Hepatocyte (in vitro differentiated cells): Measurements from ENCODE around the gene KIFC3. TPM values are rescaled to one million over a fixed set of nuclear protein-coding genes. Genes with fewer than 3 reads are reported as not detected.

Experiments used
- DNase-seq: peaks from one replicate; pipeline ENCODE4 v3.0.0-alpha.2; 2016; ENCODE audit warnings: low spot score
- H2AFZ ChIP-seq: fragments of 200-600 bp; sonication (generic); 2 replicates; pipeline ENCODE4 v1.6.0; 2016; ENCODE audit warnings: antibody characterized with exemption, mild to moderate bottlenecking
- H3K27ac ChIP-seq: fragments of 200-600 bp; sonication (generic); 2 replicates; pipeline ENCODE4 v1.5.1; 2016; ENCODE audit warnings: mild to moderate bottlenecking
- H3K27me3 ChIP-seq: fragments of 200-600 bp; sonication (generic); 2 replicates; pipeline ENCODE4 v1.6.1; 2016
- H3K36me3 ChIP-seq: fragments of 200-600 bp; sonication (generic); replicated peaks from 2 replicates; pipeline ENCODE4 v1.5.1; 2016; ENCODE audit warnings: low read depth; ENCODE audit not compliant: insufficient read depth
- H3K4me1 ChIP-seq: fragments of 200-600 bp; sonication (generic); 2 replicates; pipeline ENCODE4 v1.5.1; 2016; ENCODE audit warnings: mild to moderate bottlenecking, moderate library complexity; ENCODE audit not compliant: insufficient read depth
- H3K4me2 ChIP-seq: fragments of 200-600 bp; sonication (generic); 2 replicates; pipeline ENCODE4 v1.6.0; 2016
- H3K4me3 ChIP-seq: fragments of 200-600 bp; sonication (generic); 2 replicates; pipeline ENCODE4 v1.5.1; 2016; ENCODE audit warnings: mild to moderate bottlenecking
- H3K79me2 ChIP-seq: fragments of 200-600 bp; sonication (generic); 2 replicates; pipeline ENCODE4 v1.6.0; 2017; ENCODE audit warnings: mild to moderate bottlenecking
- H3K9me2 ChIP-seq: fragments of 200-600 bp; sonication (generic); replicated peaks from 2 replicates; pipeline ENCODE4 v1.6.0; 2017; ENCODE audit warnings: mild to moderate bottlenecking; ENCODE audit not compliant: insufficient read depth
- H3K9me3 ChIP-seq: fragments of 200-600 bp; sonication (generic); 2 replicates; pipeline ENCODE4 v1.5.1; 2016; ENCODE audit warnings: low read depth, mild to moderate bottlenecking
- H4K20me1 ChIP-seq: fragments of 200-600 bp; sonication (generic); 2 replicates; pipeline ENCODE4 v1.6.0; 2016; ENCODE audit warnings: mild to moderate bottlenecking; ENCODE audit not compliant: insufficient read depth, poor library complexity, severe bottlenecking
- EZH2 ChIP-seq: fragments of 200-600 bp; sonication (generic); IDR thresholded peaks from 2 replicates; pipeline ENCODE4 v1.6.1; 2016; ENCODE audit warnings: antibody characterized with exemption, mild to moderate bottlenecking, borderline replicate concordance
- EZH2phosphoT487 ChIP-seq: fragments of 200-600 bp; sonication (generic); IDR thresholded peaks from one replicate; pipeline ENCODE4 v1.6.1; 2018; ENCODE audit warnings: antibody characterized with exemption, mild to moderate bottlenecking, low read depth, moderate library complexity; ENCODE audit not compliant: unreplicated experiment, severe bottlenecking
- WGBS: methylation state at CpG from one replicate; pipeline ENCODE4 v1.1.6; 2016; ENCODE audit warnings: low lambda C conversion rate; ENCODE audit errors: missing lambda C conversion rate; 5-methylcytosine and 5-hydroxymethylcytosine counted together
- polyA plus RNA-seq: library from polyadenylated mRNA; unstranded; fragments of >200 nt; fragmentation: Nextera tagmentation; extraction: Ambion mirVana; gene quantifications from 2 replicates; pipeline ENCODE4 v1.2.1, GENCODE V29; 2016
- total RNA-seq: library from RNA; depleted of rRNA; stranded (reverse); fragments of >200 nt; gene quantifications from 2 replicates; pipeline ENCODE4 v1.2.3, GENCODE V29; 2014
- TF ChIP-seq, protein P1 (sequence below): fragments of 200-600 bp; sonication (generic); IDR thresholded peaks from 2 replicates; pipeline ENCODE4 v1.5.1; 2016; ENCODE audit warnings: antibody characterized with exemption, mild to moderate bottlenecking; ENCODE audit not compliant: poor library complexity

Gene KIFC3
- total and polyA plus RNA-seq, 2 experiments from 2014 or later, result 49.7 to 55.3 TPM

DNA sequence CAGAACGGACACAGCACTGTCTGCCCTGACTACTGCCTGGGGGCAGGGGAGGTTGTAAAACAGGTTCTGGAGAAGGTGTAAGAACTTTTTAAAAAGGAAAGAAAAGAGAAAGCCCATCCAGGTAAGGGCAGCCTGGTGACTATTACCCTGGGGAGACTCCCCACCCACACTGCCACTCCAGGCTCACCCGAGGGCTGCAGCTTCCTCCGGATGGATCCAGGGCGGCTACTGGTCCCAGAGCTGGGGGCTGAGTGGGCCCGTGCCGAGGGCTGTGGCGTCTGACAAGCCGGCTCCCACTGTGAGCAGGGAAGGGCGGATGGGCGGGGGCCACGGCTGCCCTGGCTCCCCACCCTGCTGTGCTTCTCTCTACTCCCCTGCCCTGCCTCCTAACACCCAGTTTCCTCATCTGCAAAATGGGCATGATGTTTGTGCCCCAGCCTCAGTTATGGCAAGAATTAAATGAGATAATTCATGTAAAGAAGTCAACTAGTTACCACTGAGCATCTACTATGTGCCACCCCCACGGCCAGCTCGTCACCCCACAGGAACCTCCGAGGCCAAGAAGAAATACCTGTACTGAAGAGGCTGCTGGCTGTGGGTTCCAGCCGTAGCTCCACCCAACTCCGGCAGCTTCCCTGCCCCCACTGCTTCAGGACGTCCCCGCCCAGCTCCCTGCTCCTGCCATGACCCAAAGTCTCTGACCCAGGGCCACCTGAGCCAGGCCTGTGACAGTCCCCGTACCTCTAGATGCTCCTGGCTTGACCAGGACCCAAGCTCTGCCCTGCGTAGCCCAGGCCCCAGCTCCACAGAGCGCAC, 42.5 kb downstream of the KIFC3 start:
- no peak for DNase-seq
- Histone ChIP-seq H3K9me3 (no peaks in the 10 kb centered on the region), H3K79me2 (no peaks in the 10 kb centered on the region), H3K4me3 (no peak overlapping the region), H4K20me1 (no peaks in the 10 kb centered on the region), H3K4me1 (no peaks in the 10 kb centered on the region), H3K27ac (no peak overlapping the region), H2AFZ (no peak overlapping the region), H3K9me2 (no peaks in the 10 kb centered on the region), H3K4me2 (no peak overlapping the region), H3K27me3 (no peaks in the 10 kb centered on the region), H3K36me3 (no peaks in the 10 kb centered on the region)
- WGBS, result 80% methylated on average over 20 of the region's 21 CpGs
- TF ChIP-seq EZH2, result no peak
- TF ChIP-seq, protein P1, sequence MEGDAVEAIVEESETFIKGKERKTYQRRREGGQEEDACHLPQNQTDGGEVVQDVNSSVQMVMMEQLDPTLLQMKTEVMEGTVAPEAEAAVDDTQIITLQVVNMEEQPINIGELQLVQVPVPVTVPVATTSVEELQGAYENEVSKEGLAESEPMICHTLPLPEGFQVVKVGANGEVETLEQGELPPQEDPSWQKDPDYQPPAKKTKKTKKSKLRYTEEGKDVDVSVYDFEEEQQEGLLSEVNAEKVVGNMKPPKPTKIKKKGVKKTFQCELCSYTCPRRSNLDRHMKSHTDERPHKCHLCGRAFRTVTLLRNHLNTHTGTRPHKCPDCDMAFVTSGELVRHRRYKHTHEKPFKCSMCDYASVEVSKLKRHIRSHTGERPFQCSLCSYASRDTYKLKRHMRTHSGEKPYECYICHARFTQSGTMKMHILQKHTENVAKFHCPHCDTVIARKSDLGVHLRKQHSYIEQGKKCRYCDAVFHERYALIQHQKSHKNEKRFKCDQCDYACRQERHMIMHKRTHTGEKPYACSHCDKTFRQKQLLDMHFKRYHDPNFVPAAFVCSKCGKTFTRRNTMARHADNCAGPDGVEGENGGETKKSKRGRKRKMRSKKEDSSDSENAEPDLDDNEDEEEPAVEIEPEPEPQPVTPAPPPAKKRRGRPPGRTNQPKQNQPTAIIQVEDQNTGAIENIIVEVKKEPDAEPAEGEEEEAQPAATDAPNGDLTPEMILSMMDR, result no peak
- no peak for TF ChIP-seq EZH2phosphoT487

DNA sequence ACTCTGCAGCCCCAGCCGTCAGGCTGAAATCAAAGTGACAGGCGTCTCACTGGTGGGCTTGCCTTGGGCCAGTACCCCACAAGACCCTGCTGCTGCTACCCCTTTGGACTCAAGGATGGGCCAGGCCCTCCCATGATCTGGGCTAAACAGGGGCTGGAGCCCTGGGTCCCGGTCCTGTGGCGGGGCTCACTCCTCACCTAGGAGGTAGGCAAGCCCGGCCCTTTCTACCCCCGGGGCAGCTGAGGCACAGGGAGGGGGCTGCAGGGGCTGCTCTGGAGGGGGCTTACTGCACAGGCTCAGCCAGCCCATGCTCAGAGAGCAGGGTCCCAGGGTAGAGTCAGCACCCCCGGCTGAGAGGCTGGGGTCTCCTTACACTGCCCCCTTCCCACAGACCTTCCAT, 43.2 kb downstream of the KIFC3 start:
- no peaks in the 10 kb centered on the region for H3K27me3 ChIP-seq
- H3K9me2 ChIP-seq, result no peaks in the 10 kb centered on the region
- no peak overlapping the region for H3K4me2 ChIP-seq
- H4K20me1 ChIP-seq, result no peaks in the 10 kb centered on the region
- H3K9me3 ChIP-seq, result no peaks in the 10 kb centered on the region
- H3K36me3 ChIP-seq, result no peaks in the 10 kb centered on the region
- no peak overlapping the region for H3K27ac ChIP-seq
- TF ChIP-seq, protein P1, result no peak
- no peak for TF ChIP-seq EZH2phosphoT487
- TF ChIP-seq EZH2, result no peak
- H3K4me3 ChIP-seq, result no peak overlapping the region
- H3K4me1 ChIP-seq, result no peaks in the 10 kb centered on the region
- H3K79me2 ChIP-seq, result no peaks in the 10 kb centered on the region
- no peak for DNase-seq
- no peak overlapping the region for H2AFZ ChIP-seq
- 85% methylated on average over 6 of the region's 7 CpGs for WGBS

DNA sequence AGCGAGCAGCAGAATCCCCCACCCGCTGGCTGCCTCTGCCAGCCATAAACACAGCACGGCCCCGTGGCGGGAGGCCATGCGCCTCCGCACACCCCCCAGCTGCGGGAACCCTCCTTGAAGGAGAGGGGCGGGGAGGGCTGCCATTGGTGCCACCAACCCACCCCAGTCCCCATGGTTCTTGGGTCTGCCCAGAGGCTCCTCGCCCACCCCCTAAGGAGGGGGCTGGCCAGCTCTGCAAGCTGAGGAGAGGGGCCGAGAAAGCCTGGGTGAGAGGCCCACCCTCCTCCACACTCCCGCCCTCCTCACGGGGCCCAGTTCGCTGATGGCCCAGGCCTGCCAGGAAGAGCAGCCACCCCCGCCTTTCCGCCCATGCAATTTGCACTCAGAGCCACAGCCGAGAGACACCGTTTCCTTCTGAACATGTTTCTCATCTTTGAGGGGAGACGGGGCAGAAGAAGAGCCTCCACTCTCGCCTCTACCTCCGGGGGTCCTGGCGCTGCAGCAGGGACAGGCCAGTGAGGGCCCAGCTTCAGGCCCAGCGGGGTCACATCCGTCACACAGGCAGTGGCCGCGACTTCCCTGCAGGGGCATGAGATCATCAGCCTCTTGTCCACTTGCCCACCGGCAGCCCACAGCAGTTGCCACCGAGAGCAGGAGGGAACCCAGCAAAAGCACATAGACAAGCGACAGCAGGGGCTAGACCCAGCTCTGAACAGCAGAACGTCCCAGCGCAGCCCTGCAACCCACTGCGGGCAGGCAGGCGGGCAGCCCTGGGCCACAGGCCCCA, 43.8 kb downstream of the KIFC3 start:
- H2AFZ ChIP-seq, result no peak overlapping the region
- DNase-seq, result no peak
- TF ChIP-seq EZH2phosphoT487, result no peak
- TF ChIP-seq, protein P1, result no peak
- TF ChIP-seq EZH2, result no peak
- H3K4me1 ChIP-seq, result no peaks in the 10 kb centered on the region
- H3K79me2 ChIP-seq, result no peaks in the 10 kb centered on the region
- no peaks in the 10 kb centered on the region for H3K27me3 ChIP-seq
- no peaks in the 10 kb centered on the region for H4K20me1 ChIP-seq
- H3K9me3 ChIP-seq, result no peaks in the 10 kb centered on the region
- H3K4me3 ChIP-seq, result no peak overlapping the region
- H3K27ac ChIP-seq, result no peak overlapping the region
- H3K9me2 ChIP-seq, result no peaks in the 10 kb centered on the region
- no peaks in the 10 kb centered on the region for H3K36me3 ChIP-seq
- no peak overlapping the region for H3K4me2 ChIP-seq
- WGBS, result 88% methylated on average over 29 of the region's 33 CpGs
